OCI-LY1 (cell line): ENCODE measurements around the gene KCNA2.

Experiments
- EZH2 ChIP-seq: fragments of 200-600 bp; sonication (generic), shearing (Covaris generic); IDR thresholded peaks from 2 replicates; pipeline ENCODE4 v1.8.0; 2017; ENCODE audit warnings: borderline replicate concordance, mixed run types, mild to moderate bottlenecking, antibody characterized with exemption, low read length, moderate library complexity, mixed read lengths
- TF ChIP-seq, protein P1 (sequence below): fragments of 200-600 bp; sonication (generic), shearing (Covaris generic); IDR thresholded peaks from 2 replicates; pipeline ENCODE4 v1.5.1; 2017; ENCODE audit warnings: mild to moderate bottlenecking, antibody characterized with exemption, low read length, moderate library complexity, mixed read lengths

- TF ChIP-seq, protein P1, sequence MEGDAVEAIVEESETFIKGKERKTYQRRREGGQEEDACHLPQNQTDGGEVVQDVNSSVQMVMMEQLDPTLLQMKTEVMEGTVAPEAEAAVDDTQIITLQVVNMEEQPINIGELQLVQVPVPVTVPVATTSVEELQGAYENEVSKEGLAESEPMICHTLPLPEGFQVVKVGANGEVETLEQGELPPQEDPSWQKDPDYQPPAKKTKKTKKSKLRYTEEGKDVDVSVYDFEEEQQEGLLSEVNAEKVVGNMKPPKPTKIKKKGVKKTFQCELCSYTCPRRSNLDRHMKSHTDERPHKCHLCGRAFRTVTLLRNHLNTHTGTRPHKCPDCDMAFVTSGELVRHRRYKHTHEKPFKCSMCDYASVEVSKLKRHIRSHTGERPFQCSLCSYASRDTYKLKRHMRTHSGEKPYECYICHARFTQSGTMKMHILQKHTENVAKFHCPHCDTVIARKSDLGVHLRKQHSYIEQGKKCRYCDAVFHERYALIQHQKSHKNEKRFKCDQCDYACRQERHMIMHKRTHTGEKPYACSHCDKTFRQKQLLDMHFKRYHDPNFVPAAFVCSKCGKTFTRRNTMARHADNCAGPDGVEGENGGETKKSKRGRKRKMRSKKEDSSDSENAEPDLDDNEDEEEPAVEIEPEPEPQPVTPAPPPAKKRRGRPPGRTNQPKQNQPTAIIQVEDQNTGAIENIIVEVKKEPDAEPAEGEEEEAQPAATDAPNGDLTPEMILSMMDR: no peak
- no peak for TF ChIP-seq EZH2
These were observed 27.5 kb upstream of the KCNA2 start for GRCh38 chr1:110633646-110634030.
